Stomach (tissue), 9 donors: ENCODE results near the gene EPB41L1. TPM values are rescaled to one million over a fixed set of nuclear protein-coding genes. Genes with fewer than 3 reads are reported as not detected.

ENCODE experiments used
- DNase-seq, 2 donors: peaks; one replicate each; pipeline versions ENCODE4 v3.0.0 to v3.0.0-alpha.2; 2013 to 2019
- H3K27ac ChIP-seq, 5 donors: fragments of 200-600 bp in 4 of 5; sonication (generic) in 4 of 5; one replicate each; pipeline ENCODE4 v1.5.1; 2013 to 2019; ENCODE audit warnings: mild to moderate bottlenecking in 1 of 5, moderate library complexity in 1 of 5
- H3K27me3 ChIP-seq, 3 donors: fragments of 200-600 bp; sonication (generic); one replicate each; pipeline ENCODE4 v1.5.1; 2017 to 2019; ENCODE audit warnings: mixed run types in 1 of 3
- H3K36me3 ChIP-seq, 4 donors: fragments of 200-600 bp; sonication (generic); 1 replicate in 3 of 4; 2 replicates in 1 of 4; pipeline ENCODE4 v1.5.1; 2016 to 2019
- H3K4me1 ChIP-seq, 4 donors: fragments of 200-600 bp; sonication (generic); one replicate each; pipeline ENCODE4 v1.5.1; 2016 to 2019
- H3K4me3 ChIP-seq, 4 donors: fragments of 200-600 bp; sonication (generic) in 3 of 4; one replicate each; pipeline ENCODE4 v1.5.1; 2016 to 2019; ENCODE audit warnings: mild to moderate bottlenecking in 1 of 4
- H3K9me3 ChIP-seq, 4 donors: fragments of 200-600 bp; sonication (generic); one replicate each; pipeline ENCODE4 v1.5.1; 2016 to 2019
- EP300 ChIP-seq: sonication (generic); formaldehyde crosslinking; IDR thresholded peaks from one replicate; pipeline ENCODE4 v1.6.1; 2017; ENCODE audit warnings: antibody characterized with exemption
- POLR2A ChIP-seq, 4 donors: fragments of 450-650 bp; IDR thresholded peaks; one replicate each; pipeline ENCODE4 v1.6.1; 2016; ENCODE audit warnings: antibody characterized with exemption in 4 of 4, control low read depth in 2 of 4, mild to moderate bottlenecking in 1 of 4, moderate library complexity in 1 of 4
- POLR2AphosphoS5 ChIP-seq, 3 donors: sonication (generic); formaldehyde crosslinking; IDR thresholded peaks; one replicate each; pipeline ENCODE4 v1.6.1; 2016; ENCODE audit warnings: antibody characterized with exemption in 3 of 3
- WGBS, 5 donors: extraction: QIAGEN DNeasy Blood & Tissue Kit in 3 of 5; methylation state at CpG; one replicate each; pipeline versions ENCODE4 v1.1.5 to v1.1.7; 2013 to 2018; 5-methylcytosine and 5-hydroxymethylcytosine counted together
- intact Hi-C: fragments of 100-400 bp; cut with DNase I; formaldehyde crosslinking; loops from one replicate; pipeline ENCODE4 v1.15.1; 2023; ENCODE audit warnings: low total_unique reads
- polyA plus RNA-seq, 3 donors: library from polyadenylated mRNA; stranded (reverse); fragments of 200-250 nt; gene quantifications; one replicate each; pipeline ENCODE4 v1.2.3, GENCODE V29; 2013
- total RNA-seq, 5 donors: library from RNA; depleted of rRNA; stranded (reverse); fragments of >200 nt; gene quantifications; one replicate each; pipeline versions ENCODE4 v1.1.0 to v1.2.3, GENCODE V29; 2014 to 2016
- TF ChIP-seq, protein P1 (sequence below), 7 experiments: fragments of 450-650 bp in 4 of 7; fragments of 200-600 bp in 3 of 7; sonication (generic) in 3 of 7; IDR thresholded peaks; one replicate each; pipeline ENCODE4 v1.5.1; 2016 to 2019; ENCODE audit warnings: antibody characterized with exemption in 7 of 7, control low read depth in 2 of 7, mild to moderate bottlenecking in 1 of 7
- donor health status: healthy with polysubstance abuse.
- donor health status: Bipolar disorder and iron deficiency.
- donor health status: healthy.

EPB41L1 gene
- total and polyA plus RNA-seq, 8 donors, result 25.9 to 271 (median 40.4) TPM

DNA sequence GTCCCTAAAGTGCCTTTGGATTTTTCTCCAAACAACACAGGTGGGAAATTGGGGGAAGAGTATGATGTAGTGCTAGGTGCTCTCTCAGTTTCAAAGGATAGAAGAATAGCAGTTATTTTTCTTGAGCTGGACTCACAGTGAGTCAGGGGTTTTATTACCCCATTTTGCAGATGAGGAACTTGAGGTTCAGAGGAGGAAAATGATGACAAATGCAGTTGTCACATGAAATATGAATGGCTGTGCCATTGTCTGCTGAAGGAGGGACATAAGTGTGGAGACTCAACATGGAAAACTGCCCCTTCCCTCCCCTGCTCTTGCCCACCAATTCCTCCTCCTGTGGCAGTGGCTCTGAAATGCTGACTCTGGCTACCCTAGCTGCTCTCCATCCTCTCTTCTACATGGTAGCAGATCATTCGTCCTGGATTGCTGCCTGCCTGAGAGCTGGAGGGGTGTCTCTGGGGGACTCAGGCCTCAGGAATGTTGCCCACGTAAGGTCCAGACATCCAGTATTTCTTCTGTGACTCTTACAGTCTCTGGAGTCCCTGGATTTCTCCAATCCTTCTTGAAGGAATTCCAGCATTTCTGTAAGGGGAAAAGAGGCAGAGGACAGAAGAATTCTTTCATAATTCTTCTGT lies 37.6 kb upstream of the EPB41L1 start:
- 67 to 95% (median 80%) methylated on average over 2 of the region's 2 CpGs for WGBS, 5 donors

DNA sequence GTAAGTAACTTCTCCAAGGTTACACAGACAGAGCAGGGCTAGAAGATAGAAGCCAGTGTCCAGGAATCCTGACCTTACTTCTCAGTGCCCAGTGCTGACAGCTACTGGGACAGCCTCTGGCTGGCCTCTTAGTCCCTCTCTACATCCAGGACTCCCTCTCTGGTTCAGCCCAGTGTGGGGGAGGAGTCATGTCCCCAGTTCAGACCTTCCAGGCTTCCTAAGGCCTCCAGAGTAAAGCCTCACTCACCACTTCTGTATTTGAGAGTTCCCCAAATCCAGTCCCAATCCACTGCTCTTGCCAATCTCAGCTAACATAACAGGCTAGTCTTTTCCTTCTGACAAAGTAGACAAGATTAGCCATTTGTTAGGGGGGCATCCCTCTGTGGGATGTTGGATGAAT lies 36.9 kb upstream of the EPB41L1 start:
- H3K4me1 ChIP-seq, result peaks cover 4 to 49% (median 36%) of the 10 kb centered on the region in 4 donors
- no peak overlapping the region for H3K4me3 ChIP-seq
- no peaks in the 10 kb centered on the region for H3K9me3 ChIP-seq
- TF ChIP-seq, protein P1, sequence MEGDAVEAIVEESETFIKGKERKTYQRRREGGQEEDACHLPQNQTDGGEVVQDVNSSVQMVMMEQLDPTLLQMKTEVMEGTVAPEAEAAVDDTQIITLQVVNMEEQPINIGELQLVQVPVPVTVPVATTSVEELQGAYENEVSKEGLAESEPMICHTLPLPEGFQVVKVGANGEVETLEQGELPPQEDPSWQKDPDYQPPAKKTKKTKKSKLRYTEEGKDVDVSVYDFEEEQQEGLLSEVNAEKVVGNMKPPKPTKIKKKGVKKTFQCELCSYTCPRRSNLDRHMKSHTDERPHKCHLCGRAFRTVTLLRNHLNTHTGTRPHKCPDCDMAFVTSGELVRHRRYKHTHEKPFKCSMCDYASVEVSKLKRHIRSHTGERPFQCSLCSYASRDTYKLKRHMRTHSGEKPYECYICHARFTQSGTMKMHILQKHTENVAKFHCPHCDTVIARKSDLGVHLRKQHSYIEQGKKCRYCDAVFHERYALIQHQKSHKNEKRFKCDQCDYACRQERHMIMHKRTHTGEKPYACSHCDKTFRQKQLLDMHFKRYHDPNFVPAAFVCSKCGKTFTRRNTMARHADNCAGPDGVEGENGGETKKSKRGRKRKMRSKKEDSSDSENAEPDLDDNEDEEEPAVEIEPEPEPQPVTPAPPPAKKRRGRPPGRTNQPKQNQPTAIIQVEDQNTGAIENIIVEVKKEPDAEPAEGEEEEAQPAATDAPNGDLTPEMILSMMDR (IDR thresholded peaks at IDR 0.05), result no peak
- no peak for DNase-seq
- no peaks in the 10 kb centered on the region for H3K27me3 ChIP-seq
- H3K27ac ChIP-seq, result peak overlapping the region in 1 of 5 donors; percentile 22
- no peaks in the 10 kb centered on the region for H3K36me3 ChIP-seq
- intact Hi-C loops, result no loop called here

More for the DNA sequence above, 37.6 kb upstream of the EPB41L1 start:
- Histone ChIP-seq H3K4me3 (no peak overlapping the region), H3K27me3 (no peaks in the 10 kb centered on the region), H3K36me3 (no peaks in the 10 kb centered on the region), H3K9me3 (no peaks in the 10 kb centered on the region), H3K4me1 (peaks cover 10 to 50% (median 35%) of the 10 kb centered on the region in 4 donors), H3K27ac (peak overlapping the region in 1 of 5 donors; percentile 7)
- no peak for TF ChIP-seq POLR2AphosphoS5 (IDR thresholded peaks at IDR 0.05)
- no peak for TF ChIP-seq POLR2A (IDR thresholded peaks at IDR 0.05)
- no peak for TF ChIP-seq EP300
- TF ChIP-seq, protein P1 (IDR thresholded peaks at IDR 0.05), result no peak
- intact Hi-C loops, result no loop called here
- no peak for DNase-seq

DNA sequence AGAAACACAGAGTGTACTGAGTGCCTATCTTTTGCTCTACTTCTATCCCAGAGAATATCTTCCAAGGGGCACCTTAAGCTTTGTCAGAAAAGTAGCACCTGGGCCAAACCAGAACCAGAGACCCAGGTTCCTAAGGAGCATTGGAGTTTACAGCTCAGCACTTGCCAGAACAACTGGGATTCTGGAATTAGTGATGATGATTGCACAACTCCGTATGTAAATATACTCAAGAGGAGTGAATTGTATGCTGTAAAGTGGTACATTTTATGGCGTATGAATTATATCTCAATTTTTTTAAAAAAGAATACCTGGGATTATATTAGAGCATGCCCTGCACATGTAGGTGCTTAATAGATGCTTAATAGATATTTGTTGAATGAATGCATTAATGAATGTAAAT lies 36.2 kb upstream of the EPB41L1 start:
- no peak for TF ChIP-seq POLR2AphosphoS5 (IDR thresholded peaks at IDR 0.05)
- no peak for TF ChIP-seq EP300
- TF ChIP-seq, protein P1 (IDR thresholded peaks at IDR 0.05), result no peak
- no peak for TF ChIP-seq POLR2A (IDR thresholded peaks at IDR 0.05)
- Histone ChIP-seq H3K27ac (no peak overlapping the region), H3K9me3 (no peaks in the 10 kb centered on the region), H3K27me3 (no peaks in the 10 kb centered on the region), H3K4me1 (peaks cover 9 to 49% (median 36%) of the 10 kb centered on the region in 4 donors), H3K36me3 (no peaks in the 10 kb centered on the region), H3K4me3 (no peak overlapping the region)
- intact Hi-C loops, result no loop called here
- WGBS, 5 donors, result 41 to 71% (median 58%) methylated on average over 2 of the region's 2 CpGs
- no peak for DNase-seq

DNA sequence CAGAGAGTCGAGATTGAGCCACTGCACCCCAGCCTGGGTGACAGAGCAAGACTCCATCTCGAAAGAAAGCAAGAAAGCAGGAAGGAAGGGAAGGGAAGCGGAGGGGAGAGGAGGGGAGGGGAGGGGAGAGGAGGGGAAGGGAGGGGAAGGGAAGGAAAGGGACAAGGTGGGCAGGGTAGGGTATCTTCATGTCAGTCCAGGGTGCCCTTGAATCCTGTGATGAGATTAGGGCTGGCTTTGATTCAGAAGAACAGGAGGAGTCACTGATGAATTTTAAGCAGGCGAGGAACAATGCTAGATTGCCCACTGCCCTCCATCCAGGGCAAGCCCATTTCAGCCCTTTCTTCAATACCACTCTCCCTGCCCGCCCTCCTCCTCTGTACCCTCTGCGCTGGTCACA lies 35.0 kb upstream of the EPB41L1 start:
- H3K9me3 ChIP-seq, result no peaks in the 10 kb centered on the region
- no peak overlapping the region for H3K4me3 ChIP-seq
- 82 to 91% (median 86%) methylated on average over 6 of the region's 6 CpGs for WGBS, 5 donors
- no peaks in the 10 kb centered on the region for H3K27me3 ChIP-seq
- peaks cover 9 to 40% (median 29%) of the 10 kb centered on the region in 4 donors for H3K4me1 ChIP-seq
- H3K36me3 ChIP-seq, result no peaks in the 10 kb centered on the region
- peak overlapping the region in 1 of 5 donors; percentile 34 for H3K27ac ChIP-seq
- DNase-seq, result no peak
- TF ChIP-seq EP300, result no peak
- no peak for TF ChIP-seq POLR2A (IDR thresholded peaks at IDR 0.05)
- TF ChIP-seq POLR2AphosphoS5 (IDR thresholded peaks at IDR 0.05), result no peak
- TF ChIP-seq, protein P1 (IDR thresholded peaks at IDR 0.05), result no peak
- intact Hi-C loops, result no loop called here
